Naive B cell (primary cell): ENCODE results near the gene ACSF3. TPM values are rescaled to one million over a fixed set of nuclear protein-coding genes. Genes with fewer than 3 reads are reported as not detected.
"Not testable (repeated sequence)": the region's sequence is repeated elsewhere in the genome, so short reads cannot be mapped to it uniquely, and the experiment has no call there.

Source experiments
- ATAC-seq, 2 donors: fragments of 150-1000 bp; cut with Tn5 transposase; 2 replicates each; pipeline ENCODE4 v1.10.0; 2021; ENCODE audit warnings: low read depth in 2 of 2, mild to moderate bottlenecking in 2 of 2, moderate library complexity in 2 of 2
- DNase-seq: peaks from one replicate; pipeline ENCODE4 v3.0.0; 2022
- H3K27ac Mint-ChIP-seq, 6 donors: one replicate each; pipeline ENCODE4 v1.8.0; 2020 to 2022; ENCODE audit warnings: mild to moderate bottlenecking in 6 of 6, mixed read lengths in 6 of 6, moderate library complexity in 5 of 6, inconsistent platforms in 2 of 6
- H3K27me3 Mint-ChIP-seq, 3 donors: one replicate each; pipeline ENCODE4 v1.8.0; 2021 to 2022; ENCODE audit warnings: mixed read lengths in 3 of 3, mild to moderate bottlenecking in 1 of 3
- H3K36me3 Mint-ChIP-seq, 2 donors: one replicate each; pipeline ENCODE4 v1.8.0; 2020 to 2022; ENCODE audit warnings: mixed read lengths in 2 of 2, inconsistent platforms in 1 of 2, mild to moderate bottlenecking in 1 of 2
- H3K4me1 Mint-ChIP-seq, 3 donors: one replicate each; pipeline ENCODE4 v1.8.0; 2020 to 2022; ENCODE audit warnings: mixed read lengths in 3 of 3, inconsistent platforms in 1 of 3, mild to moderate bottlenecking in 1 of 3, moderate library complexity in 1 of 3
- H3K4me3 Mint-ChIP-seq, 8 donors: one replicate each; pipeline ENCODE4 v1.8.0; 2020 to 2022; ENCODE audit warnings: mild to moderate bottlenecking in 8 of 8, mixed read lengths in 8 of 8, moderate library complexity in 8 of 8, inconsistent platforms in 2 of 8
- H3K9me3 Mint-ChIP-seq, 7 donors: one replicate each; pipeline ENCODE4 v1.8.0; 2020 to 2022; ENCODE audit warnings: mixed read lengths in 7 of 7, mild to moderate bottlenecking in 5 of 7, inconsistent platforms in 2 of 7, moderate library complexity in 1 of 7
- polyA plus RNA-seq, 6 donors: library from polyadenylated mRNA; unstranded; fragments of 300-500 nt; fragmentation: Illumina TruSeq; gene quantifications; one replicate each; pipeline ENCODE4 v1.2.3, GENCODE V29; 2021; ENCODE audit warnings: low read depth in 6 of 6

Gene ACSF3
- polyA plus RNA-seq, 6 donors from 2014 or later, result 30.0 to 43.6 (median 33.9) TPM

DNA sequence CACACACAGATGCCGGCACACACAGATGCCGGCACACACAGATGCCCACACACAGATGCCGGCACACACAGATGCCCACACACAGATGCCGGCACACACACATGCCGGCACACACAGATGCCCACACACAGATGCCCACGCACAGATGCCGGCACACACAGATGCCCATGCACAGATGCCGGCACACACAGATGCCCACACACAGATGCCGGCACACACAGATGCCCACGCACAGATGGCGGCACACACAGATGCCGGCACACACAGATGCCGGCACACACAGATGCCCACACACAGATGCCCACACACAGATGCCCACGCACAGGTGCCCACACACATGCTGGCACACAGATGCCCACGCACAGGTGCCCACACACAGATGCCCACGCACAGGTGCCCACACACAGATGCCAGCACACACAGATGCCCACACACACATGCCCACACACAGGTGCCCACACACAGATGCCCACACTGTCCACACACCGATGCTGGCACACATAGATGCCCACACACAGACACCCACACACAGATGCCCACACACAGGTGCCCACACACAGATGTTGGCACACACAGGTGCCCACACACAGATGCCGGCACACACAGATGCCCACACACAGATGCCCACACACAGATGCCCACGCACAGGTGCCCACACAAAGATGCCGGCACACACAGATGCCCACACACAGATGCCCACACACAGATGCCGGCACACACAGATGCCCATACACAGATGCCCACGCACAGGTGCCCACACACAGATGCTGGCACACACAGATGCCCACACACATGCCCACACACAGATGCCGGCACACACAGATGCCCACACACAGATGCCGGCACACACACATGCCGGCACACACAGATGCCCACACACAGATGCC, 95.1 kb downstream of the ACSF3 start:
- H3K27me3 Mint-ChIP-seq, H3K9me3 Mint-ChIP-seq, DNase-seq, H3K4me3 Mint-ChIP-seq, H3K4me1 Mint-ChIP-seq, H3K36me3 Mint-ChIP-seq, ATAC-seq: not testable (repeated sequence)
- peak overlapping the region in 2 of 6 donors; percentile 83 for H3K27ac Mint-ChIP-seq

DNA sequence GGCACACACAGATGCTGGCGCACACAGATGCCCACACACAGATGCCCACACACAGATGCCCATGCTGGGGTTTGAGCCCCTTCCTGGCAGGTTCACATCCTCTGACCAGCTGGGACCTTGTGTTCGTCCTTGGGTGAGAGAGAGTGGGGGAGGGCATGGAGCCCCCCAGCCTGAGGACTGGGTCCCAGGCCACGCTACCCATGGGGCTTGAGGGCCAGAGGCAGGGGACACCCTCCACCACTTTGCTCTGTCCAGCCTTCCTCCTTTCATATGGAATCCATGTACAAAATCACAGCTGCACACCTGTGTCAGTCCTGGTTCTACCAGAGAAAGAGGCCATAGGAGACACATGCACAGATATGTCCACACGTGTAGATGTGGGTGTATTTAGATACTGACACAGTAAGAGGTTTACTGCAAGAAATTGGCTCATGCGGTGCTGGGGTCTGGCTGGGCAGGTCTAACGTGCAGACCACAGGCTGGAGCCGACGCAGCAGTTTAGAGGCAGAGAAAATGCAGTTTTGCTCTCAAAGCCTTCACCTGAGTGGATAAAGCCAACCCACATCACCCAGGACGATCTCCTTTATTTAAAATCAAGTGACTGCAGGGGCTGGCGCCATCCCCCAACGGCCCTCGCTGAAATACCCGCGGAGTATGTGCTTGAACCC, 95.8 kb downstream of the ACSF3 start:
- ATAC-seq, result no peak
- H3K27me3 Mint-ChIP-seq, result no peaks in the 10 kb centered on the region
- peak overlapping the region in 2 of 6 donors; percentile 83 for H3K27ac Mint-ChIP-seq
- peaks cover 0 to 6% (median 5%) of the 10 kb centered on the region in 3 donors for H3K4me1 Mint-ChIP-seq
- DNase-seq, result no peak
- no peaks in the 10 kb centered on the region for H3K36me3 Mint-ChIP-seq
- H3K9me3 Mint-ChIP-seq, result peaks cover 0 to 6% (median 0%) of the 10 kb centered on the region in 7 donors
- H3K4me3 Mint-ChIP-seq, result peak overlapping the region in 3 of 8 donors; percentile 7 to 57 (median 8)

DNA sequence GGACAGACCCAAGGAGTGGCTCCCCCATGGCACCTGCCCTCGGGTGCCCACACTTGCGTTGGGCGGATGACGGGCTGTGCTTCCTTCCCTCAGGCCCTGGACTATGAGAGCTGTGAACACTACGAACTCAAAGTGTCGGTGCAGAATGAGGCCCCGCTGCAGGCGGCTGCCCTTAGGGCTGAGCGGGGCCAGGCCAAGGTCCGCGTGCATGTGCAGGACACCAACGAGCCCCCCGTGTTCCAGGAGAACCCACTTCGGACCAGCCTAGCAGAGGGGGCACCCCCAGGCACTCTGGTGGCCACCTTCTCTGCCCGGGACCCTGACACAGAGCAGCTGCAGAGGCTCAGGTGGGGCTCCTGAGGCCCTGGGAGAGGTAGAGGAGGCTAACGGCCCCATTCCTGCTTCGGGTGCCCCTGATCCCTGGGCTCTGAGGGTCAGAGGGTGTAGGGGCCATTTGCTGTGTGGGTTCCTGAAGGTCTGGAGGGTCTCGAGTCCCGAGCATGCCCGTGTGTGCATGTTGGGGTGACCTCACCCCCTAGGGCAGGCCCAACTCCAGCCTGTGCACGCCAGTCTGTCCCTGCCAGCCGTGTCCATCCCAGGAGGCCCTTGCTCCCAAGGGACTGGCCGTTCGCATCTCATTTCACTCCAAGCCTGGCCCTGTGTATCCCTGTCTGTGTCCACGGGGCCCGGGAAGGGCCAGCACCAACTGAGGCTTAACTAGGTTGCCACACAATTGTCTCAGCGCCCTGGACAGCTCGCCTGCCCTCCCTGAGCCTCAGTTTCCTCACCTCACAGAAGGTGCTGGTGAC, 96.7 kb downstream of the ACSF3 start:
- Mint-ChIP-seq H3K36me3 (no peaks in the 10 kb centered on the region), H3K4me3 (peak overlapping the region in 1 of 8 donors; percentile 20), H3K4me1 (peaks cover 0 to 6% (median 5%) of the 10 kb centered on the region in 3 donors), H3K9me3 (peaks cover 0 to 6% (median 0%) of the 10 kb centered on the region in 7 donors), H3K27ac (peak overlapping the region in 1 of 6 donors; percentile 57), H3K27me3 (no peaks in the 10 kb centered on the region)
- ATAC-seq (no peak), DNase-seq (no peak)

DNA sequence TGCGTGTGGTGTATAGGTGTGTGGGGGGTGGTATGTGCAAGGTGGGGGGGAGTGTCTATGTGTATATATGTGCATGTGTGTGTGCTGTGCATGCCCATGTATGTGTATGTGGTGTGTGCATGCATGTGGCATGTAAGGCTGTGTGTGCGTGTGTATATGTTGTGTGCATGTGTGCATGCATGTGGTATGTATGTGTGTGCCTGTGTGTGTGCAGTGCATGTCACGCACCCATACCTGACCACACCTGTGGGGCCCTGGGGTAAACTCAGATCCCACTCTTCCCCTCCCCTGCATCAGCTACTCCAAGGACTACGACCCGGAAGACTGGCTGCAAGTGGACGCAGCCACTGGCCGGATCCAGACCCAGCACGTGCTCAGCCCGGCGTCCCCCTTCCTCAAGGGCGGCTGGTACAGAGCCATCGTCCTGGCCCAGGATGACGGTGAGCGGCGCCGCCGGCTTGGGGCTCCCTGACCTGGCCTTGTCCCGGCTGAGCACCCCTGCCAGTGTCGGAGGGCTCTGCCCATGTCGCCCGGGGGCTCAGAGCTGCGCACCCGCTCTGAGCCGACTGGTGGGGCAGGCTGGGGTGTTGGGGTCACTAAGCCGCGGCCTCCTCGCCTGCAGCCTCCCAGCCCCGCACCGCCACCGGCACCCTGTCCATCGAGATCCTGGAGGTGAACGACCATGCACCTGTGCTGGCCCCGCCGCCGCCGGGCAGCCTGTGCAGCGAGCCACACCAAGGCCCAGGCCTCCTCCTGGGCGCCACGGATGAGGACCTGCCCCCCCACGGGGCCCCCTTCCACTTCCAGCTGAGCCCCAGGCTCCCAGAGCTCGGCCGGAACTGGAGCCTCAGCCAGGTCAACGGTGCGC, 97.6 kb downstream of the ACSF3 start:
- ATAC-seq, result no peak
- peaks cover 0 to 5% (median 0%) of the 10 kb centered on the region in 3 donors for H3K27me3 Mint-ChIP-seq
- no peaks in the 10 kb centered on the region for H3K36me3 Mint-ChIP-seq
- peak overlapping the region in 1 of 6 donors; percentile 57 for H3K27ac Mint-ChIP-seq
- H3K9me3 Mint-ChIP-seq, result peaks cover 0 to 6% (median 0%) of the 10 kb centered on the region in 7 donors
- peak overlapping the region in 7 of 8 donors; percentile 13 to 63 (median 35) for H3K4me3 Mint-ChIP-seq
- H3K4me1 Mint-ChIP-seq, result peaks cover 0 to 6% (median 5%) of the 10 kb centered on the region in 3 donors
- no peak for DNase-seq

DNA sequence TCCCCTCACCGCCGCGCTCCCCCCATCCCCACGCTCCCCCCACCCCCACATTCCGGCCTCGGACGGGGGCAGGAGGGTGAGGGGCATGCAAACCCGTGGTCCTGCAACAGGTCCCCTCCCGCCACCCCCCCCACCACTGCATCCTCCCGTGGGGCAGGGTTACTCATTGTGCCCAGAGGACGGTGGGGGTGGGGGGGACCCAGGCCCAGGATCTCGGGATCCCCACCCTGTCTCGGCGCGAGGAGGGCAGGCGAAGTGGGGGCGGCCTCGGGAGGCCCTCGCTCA, 98.2 kb downstream of the ACSF3 start:
- ATAC-seq (no peak), DNase-seq (no peak)
- Mint-ChIP-seq H3K4me1 (peaks cover 0 to 6% (median 5%) of the 10 kb centered on the region in 3 donors), H3K9me3 (peaks cover 0 to 6% (median 0%) of the 10 kb centered on the region in 7 donors), H3K27me3 (peaks cover 0 to 9% (median 0%) of the 10 kb centered on the region in 3 donors), H3K4me3 (no peak overlapping the region), H3K27ac (no peak overlapping the region), H3K36me3 (no peaks in the 10 kb centered on the region)

DNA sequence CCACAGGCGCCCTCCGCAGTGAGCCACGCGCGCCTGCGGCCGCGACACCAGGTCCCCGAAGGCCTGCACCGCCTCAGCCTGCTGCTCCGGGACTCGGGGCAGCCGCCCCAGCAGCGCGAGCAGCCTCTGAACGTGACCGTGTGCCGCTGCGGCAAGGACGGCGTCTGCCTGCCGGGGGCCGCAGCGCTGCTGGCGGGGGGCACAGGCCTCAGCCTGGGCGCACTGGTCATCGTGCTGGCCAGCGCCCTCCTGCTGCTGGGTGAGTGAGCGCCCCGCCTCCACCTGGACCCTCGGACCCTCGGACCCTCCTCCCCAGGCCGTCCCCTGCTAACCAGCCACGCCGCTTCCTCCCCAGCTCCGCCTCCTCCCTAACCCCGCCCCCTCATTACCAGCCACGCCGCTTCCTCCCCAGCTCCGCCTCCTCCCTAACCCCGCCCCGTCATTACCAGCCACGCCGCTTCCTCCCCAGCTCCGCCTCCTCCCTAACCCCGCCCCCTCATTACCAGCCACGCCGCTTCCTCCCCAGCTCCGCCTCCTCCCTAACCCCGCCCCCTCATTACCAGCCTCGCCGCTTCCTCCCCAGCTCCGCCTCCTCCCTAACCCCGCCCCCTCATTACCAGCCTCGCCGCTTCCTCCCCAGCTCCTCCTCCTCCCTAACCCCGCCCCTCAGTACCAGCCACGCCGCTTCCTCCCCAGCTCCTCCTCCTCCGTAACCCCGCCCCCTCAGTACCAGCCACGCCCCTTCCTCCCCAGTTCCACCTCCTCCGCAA, 98.7 kb downstream of the ACSF3 start:
- H3K4me1 Mint-ChIP-seq, H3K36me3 Mint-ChIP-seq, H3K9me3 Mint-ChIP-seq, H3K27ac Mint-ChIP-seq: not testable (repeated sequence)
- Mint-ChIP-seq H3K4me3 (peak overlapping the region in 1 of 8 donors; percentile 48), H3K27me3 (peaks cover 0 to 14% (median 5%) of the 10 kb centered on the region in 3 donors)
- DNase-seq, result peak; percentile 64
- peak; percentile 40 to 50 for ATAC-seq

DNA sequence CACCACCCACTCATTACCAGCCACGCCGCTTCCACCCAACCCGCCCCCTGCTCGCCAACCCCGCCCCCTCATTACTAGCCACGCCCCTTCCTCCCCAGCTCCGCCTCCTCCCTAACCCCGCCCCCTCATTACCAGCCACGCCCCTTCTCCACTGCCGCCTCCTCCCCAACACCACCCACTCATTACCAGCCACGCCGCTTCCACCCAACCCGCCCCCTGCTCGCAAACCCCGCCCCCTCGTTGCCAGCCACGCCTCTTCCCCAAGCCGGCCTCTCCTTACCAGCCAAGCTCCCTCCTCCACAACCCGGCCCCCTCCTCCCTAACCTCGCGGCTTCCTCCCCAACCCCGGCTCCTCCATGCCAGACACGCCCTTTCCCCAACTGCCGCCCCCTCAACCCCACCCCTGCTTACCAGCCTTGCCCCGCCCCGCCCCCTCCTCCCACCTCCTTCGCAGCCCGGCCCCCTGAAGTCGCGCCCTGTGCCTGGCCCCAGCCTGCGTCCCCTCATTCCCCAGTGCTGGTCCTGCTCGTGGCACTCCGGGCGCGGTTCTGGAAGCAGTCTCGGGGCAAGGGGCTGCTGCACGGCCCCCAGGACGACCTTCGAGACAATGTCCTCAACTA, 99.4 kb downstream of the ACSF3 start:
- H3K36me3 Mint-ChIP-seq, result no peaks in the 10 kb centered on the region
- H3K4me1 Mint-ChIP-seq, result peaks cover 0 to 4% (median 0%) of the 10 kb centered on the region in 3 donors
- no peaks in the 10 kb centered on the region for H3K9me3 Mint-ChIP-seq
- H3K27ac Mint-ChIP-seq, result no peak overlapping the region
- DNase-seq (no peak), ATAC-seq (peak in 1 of 2 donors; percentile 10)
- peak overlapping the region in 1 of 8 donors; percentile 48 for H3K4me3 Mint-ChIP-seq
- peaks cover 0 to 21% (median 12%) of the 10 kb centered on the region in 3 donors for H3K27me3 Mint-ChIP-seq

DNA sequence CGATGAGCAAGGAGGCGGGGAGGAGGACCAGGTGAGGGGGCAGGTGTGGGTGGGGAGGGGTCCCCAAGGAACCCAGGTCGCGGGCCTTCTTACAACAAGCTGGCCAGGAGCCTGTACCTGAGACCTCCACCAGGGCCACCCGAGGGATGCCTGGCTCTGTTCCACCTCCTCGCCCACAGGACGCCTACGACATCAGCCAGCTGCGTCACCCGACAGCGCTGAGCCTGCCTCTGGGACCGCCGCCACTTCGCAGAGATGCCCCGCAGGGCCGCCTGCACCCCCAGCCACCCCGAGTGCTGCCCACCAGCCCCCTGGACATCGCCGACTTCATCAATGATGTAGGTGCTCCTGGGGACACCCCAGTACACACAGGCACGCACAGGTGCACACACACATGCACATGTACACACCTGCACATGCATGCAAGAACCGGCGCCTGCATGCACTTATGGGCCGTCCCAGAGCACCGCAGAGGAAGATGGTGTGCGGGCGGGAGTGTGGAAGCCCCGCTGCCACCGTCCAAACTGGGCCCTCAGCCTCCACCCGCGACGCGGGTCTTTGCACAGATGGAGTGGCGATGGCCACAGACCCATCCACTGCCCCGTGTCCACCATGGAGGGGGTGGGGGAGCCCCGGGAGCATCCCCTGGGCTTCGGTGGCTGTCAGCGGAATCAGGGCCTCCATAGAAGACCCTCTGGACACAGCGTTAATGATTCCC, 100.1 kb downstream of the ACSF3 start:
- ATAC-seq (no peak), DNase-seq (no peak)
- H3K4me3 Mint-ChIP-seq, result peak overlapping the region in 2 of 8 donors; percentile 15 to 48
- H3K4me1 Mint-ChIP-seq, result peaks cover 0 to 4% (median 0%) of the 10 kb centered on the region in 3 donors
- H3K27ac Mint-ChIP-seq, result no peak overlapping the region
- peaks cover 0 to 25% (median 14%) of the 10 kb centered on the region in 3 donors for H3K27me3 Mint-ChIP-seq
- no peaks in the 10 kb centered on the region for H3K36me3 Mint-ChIP-seq
- no peaks in the 10 kb centered on the region for H3K9me3 Mint-ChIP-seq

DNA sequence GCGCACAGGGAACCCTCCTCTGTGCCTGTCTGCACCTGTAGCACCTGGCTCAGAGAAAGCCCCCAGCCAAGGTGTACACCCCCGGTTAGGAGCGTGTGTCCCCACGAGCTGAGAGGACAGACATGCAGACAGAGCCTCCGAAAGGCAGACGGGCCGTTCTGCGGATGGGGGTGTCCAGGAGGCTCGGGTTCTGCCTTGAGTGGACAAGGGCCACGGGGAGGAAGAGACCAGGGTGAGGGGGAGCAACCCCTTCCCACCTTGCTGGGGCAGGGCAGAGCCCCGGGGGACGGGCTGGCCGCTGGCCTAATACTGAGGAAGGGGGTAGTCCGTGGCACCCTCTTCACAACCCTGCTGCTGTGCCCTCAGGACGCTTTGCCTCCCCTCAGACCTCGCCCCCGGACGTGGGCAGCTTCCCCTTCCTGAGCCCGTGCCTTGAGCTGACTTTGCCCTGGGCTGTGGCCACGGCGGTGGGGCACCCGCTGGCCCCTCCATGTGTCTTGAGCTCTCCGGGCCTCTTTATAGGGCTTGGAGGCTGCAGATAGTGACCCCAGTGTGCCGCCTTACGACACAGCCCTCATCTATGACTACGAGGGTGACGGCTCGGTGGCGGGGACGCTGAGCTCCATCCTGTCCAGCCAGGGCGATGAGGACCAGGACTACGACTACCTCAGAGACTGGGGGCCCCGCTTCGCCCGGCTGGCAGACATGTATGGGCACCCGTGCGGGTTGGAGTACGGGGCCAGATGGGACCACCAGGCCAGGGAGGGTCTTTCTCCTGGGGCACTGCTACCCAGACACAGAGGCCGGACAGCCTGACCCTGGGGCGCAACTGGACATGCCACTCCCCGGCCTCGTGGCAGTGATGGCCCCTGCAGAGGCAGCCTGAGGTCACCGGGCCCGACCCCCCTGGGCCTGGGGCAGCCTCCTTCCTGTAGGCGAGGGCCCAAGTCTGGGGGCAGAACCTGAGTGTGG, 101.0 kb downstream of the ACSF3 start:
- peaks cover 0 to 34% (median 14%) of the 10 kb centered on the region in 3 donors for H3K27me3 Mint-ChIP-seq
- H3K36me3 Mint-ChIP-seq, result no peaks in the 10 kb centered on the region
- H3K27ac Mint-ChIP-seq, result peak overlapping the region in 1 of 6 donors; percentile 76
- ATAC-seq (no peak), DNase-seq (no peak)
- no peaks in the 10 kb centered on the region for H3K9me3 Mint-ChIP-seq
- H3K4me3 Mint-ChIP-seq, result peak overlapping the region in 1 of 8 donors; percentile 28
- H3K4me1 Mint-ChIP-seq, result peaks cover 0 to 4% (median 0%) of the 10 kb centered on the region in 3 donors

DNA sequence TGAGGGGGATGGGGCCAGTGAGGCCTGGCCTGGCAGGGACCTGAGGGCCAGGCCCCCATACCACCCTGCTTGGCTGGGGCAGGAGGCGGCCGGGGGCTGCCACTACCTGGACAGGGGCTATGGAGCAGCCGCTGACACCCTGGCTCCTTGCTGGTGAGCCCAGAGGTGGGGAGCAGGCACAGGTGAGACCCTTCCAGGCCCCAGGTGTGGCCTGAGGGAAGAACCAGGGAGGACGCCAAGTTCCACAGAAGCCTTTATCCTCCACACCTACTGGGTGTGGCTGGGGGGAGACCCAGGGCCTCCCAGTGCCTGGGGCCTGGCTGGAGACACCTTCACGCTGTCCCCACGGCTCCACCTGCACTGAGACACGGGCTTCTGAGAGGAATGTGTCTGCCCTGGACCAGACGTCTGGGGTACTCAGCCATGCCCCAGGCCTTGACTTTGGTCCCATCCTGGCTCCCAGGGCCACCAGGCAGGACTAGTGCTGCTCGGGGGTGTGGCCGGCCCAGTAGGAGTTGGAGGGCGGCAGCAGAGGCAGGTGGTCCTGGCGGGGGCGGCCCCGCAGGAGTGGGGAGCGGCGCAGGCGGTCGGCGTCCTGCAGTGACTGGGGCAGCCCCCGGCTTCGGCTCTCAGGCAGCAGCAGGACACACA, 102.0 kb downstream of the ACSF3 start:
- DNase-seq (no peak), ATAC-seq (no peak)
- Mint-ChIP-seq H3K27me3 (peaks cover 0 to 45% (median 14%) of the 10 kb centered on the region in 3 donors), H3K27ac (no peak overlapping the region), H3K4me3 (no peak overlapping the region), H3K9me3 (no peaks in the 10 kb centered on the region), H3K36me3 (no peaks in the 10 kb centered on the region), H3K4me1 (peaks cover 3 to 12% (median 8%) of the 10 kb centered on the region in 3 donors)
